ENCODE measurements around the gene MED6. TPM values are rescaled to one million over a fixed set of nuclear protein-coding genes. Genes with fewer than 3 reads are reported as not detected.
A peak's percentile ranks its signal among the peaks of the same experiment; 100 is the strongest.

Gene MED6
- total RNA-seq, 1 experiment from 2014 or later = 24.4 TPM

DNA sequence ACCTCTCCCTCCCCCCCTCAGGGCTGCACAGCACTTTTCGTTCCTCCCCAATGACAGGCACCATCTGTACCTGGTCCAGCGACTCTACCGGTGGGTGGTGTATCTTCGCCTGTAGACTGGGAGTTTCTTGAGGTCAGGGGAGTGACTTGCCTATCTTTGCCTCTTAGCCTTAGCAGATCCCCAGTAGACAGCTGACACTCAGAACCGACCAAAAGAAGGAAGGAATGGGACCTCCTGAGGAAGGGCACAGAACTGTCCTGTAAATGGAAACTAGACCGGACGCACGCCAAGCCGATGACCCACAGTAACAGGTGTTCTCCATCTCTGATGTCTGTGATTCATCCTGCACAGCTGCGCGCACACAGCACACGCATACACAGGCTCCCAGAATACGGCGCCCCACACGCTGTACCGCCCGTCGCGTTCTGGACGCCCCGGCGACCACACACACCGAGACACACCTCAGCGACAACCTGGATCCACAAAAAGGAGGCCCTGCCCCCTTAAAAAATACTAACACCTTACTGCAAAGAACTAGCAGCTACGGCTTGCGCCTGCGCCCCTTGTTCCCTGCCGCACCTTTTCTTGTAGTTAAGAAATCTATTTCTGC lies 40.6 kb upstream of the MED6 start:
- Histone ChIP-seq H3K4me1 (ENCODE audit: control insufficient read depth, insufficient read depth, low read length) (no peaks in the 10 kb centered on the region), H3K4me3 (ENCODE audit: low read depth in 2 of 2, low read length in 2 of 2) (peak overlapping the region; percentile 33 to 43), H3K27me3 (ENCODE audit: control insufficient read depth, insufficient read depth, low read length) (peaks cover 20% of the 10 kb centered on the region), H3K9me3 (ENCODE audit: control insufficient read depth, insufficient read depth, low read depth, low read length) (peaks cover 3% of the 10 kb centered on the region; the same call in 1 of the 2 replicates), H3K27ac (ENCODE audit: low read length) (no peak overlapping the region), H3K36me3 (ENCODE audit: control insufficient read depth, insufficient read depth, low read length) (no peaks in the 10 kb centered on the region)
- ChIA-PET POLR2A (no interaction called here), CTCF (no interaction called here)
- intact Hi-C loops (cut with micrococcal nuclease; ENCODE audit: unreplicated experiment) = no loop called here
- DNase-seq (ENCODE audit: low read depth, low spot score) = no peak
- TF ChIP-seq, protein P1, sequence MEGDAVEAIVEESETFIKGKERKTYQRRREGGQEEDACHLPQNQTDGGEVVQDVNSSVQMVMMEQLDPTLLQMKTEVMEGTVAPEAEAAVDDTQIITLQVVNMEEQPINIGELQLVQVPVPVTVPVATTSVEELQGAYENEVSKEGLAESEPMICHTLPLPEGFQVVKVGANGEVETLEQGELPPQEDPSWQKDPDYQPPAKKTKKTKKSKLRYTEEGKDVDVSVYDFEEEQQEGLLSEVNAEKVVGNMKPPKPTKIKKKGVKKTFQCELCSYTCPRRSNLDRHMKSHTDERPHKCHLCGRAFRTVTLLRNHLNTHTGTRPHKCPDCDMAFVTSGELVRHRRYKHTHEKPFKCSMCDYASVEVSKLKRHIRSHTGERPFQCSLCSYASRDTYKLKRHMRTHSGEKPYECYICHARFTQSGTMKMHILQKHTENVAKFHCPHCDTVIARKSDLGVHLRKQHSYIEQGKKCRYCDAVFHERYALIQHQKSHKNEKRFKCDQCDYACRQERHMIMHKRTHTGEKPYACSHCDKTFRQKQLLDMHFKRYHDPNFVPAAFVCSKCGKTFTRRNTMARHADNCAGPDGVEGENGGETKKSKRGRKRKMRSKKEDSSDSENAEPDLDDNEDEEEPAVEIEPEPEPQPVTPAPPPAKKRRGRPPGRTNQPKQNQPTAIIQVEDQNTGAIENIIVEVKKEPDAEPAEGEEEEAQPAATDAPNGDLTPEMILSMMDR (IDR thresholded peaks at IDR 0.05) = no peak
- TF ChIP-seq SIN3A (IDR thresholded peaks at IDR 0.05; ENCODE audit: borderline replicate concordance, insufficient read depth, low read depth, low read length) (no peak), POLR2AphosphoS5 (IDR thresholded peaks at IDR 0.05; ENCODE audit: low read depth, low read length) (no peak), TCF7L2 (IDR thresholded peaks at IDR 0.05; ENCODE audit: low read depth, low read length) (no peak)
- TF ChIP-seq, protein P2, sequence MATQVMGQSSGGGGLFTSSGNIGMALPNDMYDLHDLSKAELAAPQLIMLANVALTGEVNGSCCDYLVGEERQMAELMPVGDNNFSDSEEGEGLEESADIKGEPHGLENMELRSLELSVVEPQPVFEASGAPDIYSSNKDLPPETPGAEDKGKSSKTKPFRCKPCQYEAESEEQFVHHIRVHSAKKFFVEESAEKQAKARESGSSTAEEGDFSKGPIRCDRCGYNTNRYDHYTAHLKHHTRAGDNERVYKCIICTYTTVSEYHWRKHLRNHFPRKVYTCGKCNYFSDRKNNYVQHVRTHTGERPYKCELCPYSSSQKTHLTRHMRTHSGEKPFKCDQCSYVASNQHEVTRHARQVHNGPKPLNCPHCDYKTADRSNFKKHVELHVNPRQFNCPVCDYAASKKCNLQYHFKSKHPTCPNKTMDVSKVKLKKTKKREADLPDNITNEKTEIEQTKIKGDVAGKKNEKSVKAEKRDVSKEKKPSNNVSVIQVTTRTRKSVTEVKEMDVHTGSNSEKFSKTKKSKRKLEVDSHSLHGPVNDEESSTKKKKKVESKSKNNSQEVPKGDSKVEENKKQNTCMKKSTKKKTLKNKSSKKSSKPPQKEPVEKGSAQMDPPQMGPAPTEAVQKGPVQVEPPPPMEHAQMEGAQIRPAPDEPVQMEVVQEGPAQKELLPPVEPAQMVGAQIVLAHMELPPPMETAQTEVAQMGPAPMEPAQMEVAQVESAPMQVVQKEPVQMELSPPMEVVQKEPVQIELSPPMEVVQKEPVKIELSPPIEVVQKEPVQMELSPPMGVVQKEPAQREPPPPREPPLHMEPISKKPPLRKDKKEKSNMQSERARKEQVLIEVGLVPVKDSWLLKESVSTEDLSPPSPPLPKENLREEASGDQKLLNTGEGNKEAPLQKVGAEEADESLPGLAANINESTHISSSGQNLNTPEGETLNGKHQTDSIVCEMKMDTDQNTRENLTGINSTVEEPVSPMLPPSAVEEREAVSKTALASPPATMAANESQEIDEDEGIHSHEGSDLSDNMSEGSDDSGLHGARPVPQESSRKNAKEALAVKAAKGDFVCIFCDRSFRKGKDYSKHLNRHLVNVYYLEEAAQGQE (IDR thresholded peaks at IDR 0.05; ENCODE audit: insufficient read depth in 1 of 2, low read depth in 2 of 2, low read length in 1 of 2) = no peak
- BruUV-seq (replicated peaks) = no TSS peak
- peak; percentile 72 for ATAC-seq
- in situ Hi-C loops (cut with HindIII; ENCODE audit: low pct_unique_long_range_greater_than_20kb, low sequenced_read_pairs) = no loop called here

DNA sequence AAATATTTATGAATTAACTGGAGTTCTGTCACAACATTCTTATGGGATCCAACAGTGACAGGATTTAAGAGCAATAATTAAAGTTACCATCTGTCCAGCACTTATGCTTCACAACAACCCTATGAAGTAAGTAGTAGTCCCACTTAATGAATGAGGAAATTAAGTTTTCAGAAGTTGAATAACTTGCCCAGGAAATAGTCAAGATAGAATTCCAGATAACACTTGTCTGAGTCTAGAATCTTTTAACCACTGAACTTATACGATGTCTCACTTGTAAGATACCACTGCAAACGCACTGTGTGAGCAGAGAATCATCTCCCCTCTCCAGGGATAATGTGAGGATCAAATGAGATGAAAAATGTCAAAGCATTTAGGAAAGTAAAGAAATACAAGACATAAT lies 38.0 kb upstream of the MED6 start:
- Histone ChIP-seq H3K4me1 (ENCODE audit: control insufficient read depth, insufficient read depth, low read length) (no peaks in the 10 kb centered on the region), H3K36me3 (ENCODE audit: control insufficient read depth, insufficient read depth, low read length) (no peaks in the 10 kb centered on the region), H3K27ac (ENCODE audit: low read length) (no peak overlapping the region), H3K27me3 (ENCODE audit: control insufficient read depth, insufficient read depth, low read length) (peaks cover 19% of the 10 kb centered on the region), H3K9me3 (ENCODE audit: control insufficient read depth, insufficient read depth, low read depth, low read length) (peaks cover 5% of the 10 kb centered on the region; the same call in 1 of the 2 replicates), H3K4me3 (ENCODE audit: low read depth in 2 of 2, low read length in 2 of 2) (no peak overlapping the region)
- in situ Hi-C loops (cut with HindIII; ENCODE audit: low pct_unique_long_range_greater_than_20kb, low sequenced_read_pairs) = no loop called here
- ChIA-PET POLR2A (no interaction called here), CTCF (no interaction called here)
- intact Hi-C loops (cut with micrococcal nuclease; ENCODE audit: unreplicated experiment) = no loop called here
- TF ChIP-seq POLR2AphosphoS5 (IDR thresholded peaks at IDR 0.05; ENCODE audit: low read depth, low read length) (no peak), SIN3A (IDR thresholded peaks at IDR 0.05; ENCODE audit: borderline replicate concordance, insufficient read depth, low read depth, low read length) (no peak), TCF7L2 (IDR thresholded peaks at IDR 0.05; ENCODE audit: low read depth, low read length) (no peak)
- TF ChIP-seq, protein P1 (IDR thresholded peaks at IDR 0.05) = no peak
- TF ChIP-seq, protein P2 (IDR thresholded peaks at IDR 0.05; ENCODE audit: insufficient read depth in 1 of 2, low read depth in 2 of 2, low read length in 1 of 2) = no peak
- BruUV-seq (replicated peaks) = no TSS peak
- ATAC-seq (no peak), DNase-seq (ENCODE audit: low read depth, low spot score) (no peak)

Data from Panc1 (cell line).